Neural cell (in vitro differentiated cells): ENCODE measurements around the gene NCBP3.

ENCODE experiments used
- CTCF ChIP-seq: fragments of 450-650 bp; IDR thresholded peaks from 2 replicates; pipeline ENCODE4 v1.5.1; 2014; ENCODE audit warnings: antibody characterized with exemption, mild to moderate bottlenecking, moderate library complexity; ENCODE audit not compliant: poor library complexity, severe bottlenecking
- EP300 ChIP-seq: fragments of 450-650 bp; conservative IDR thresholded peaks from 2 replicates; pipeline ENCODE4 v1.6.1; 2014; ENCODE audit warnings: antibody characterized with exemption, mild to moderate bottlenecking, moderate library complexity; ENCODE audit not compliant: poor library complexity, severe bottlenecking
- EZH2 ChIP-seq: fragments of 200-600, 300-800 bp; shearing (Covaris generic), sonication (generic); IDR thresholded peaks from 2 replicates; pipeline ENCODE4 v1.6.1; 2014; ENCODE audit warnings: antibody characterized with exemption, low read length, borderline replicate concordance, mild to moderate bottlenecking; ENCODE audit not compliant: insufficient read depth, poor library complexity, severe bottlenecking
- MXI1 ChIP-seq: fragments of 450-650 bp; conservative IDR thresholded peaks from 2 replicates; pipeline ENCODE4 v1.6.1; 2014; ENCODE audit warnings: antibody characterized with exemption, mild to moderate bottlenecking; ENCODE audit not compliant: poor library complexity, severe bottlenecking
- POLR2AphosphoS5 ChIP-seq: IDR thresholded peaks from 2 replicates; pipeline ENCODE4 v1.6.1; 2012
- RAD21 ChIP-seq: fragments of 450-650 bp; conservative IDR thresholded peaks from 2 replicates; pipeline ENCODE4 v1.6.1; 2014; ENCODE audit warnings: antibody characterized with exemption, mild to moderate bottlenecking, moderate library complexity
- REST ChIP-seq: IDR thresholded peaks from 2 replicates; pipeline ENCODE4 v1.6.1; 2012; ENCODE audit warnings: borderline replicate concordance
- TAF1 ChIP-seq: IDR thresholded peaks from 2 replicates; pipeline ENCODE4 v1.6.1; 2012; ENCODE audit warnings: low read depth

GRCh38 chr17:3813171-3813570 is 32.9 kb downstream of the NCBP3 start:
- no peak for TF ChIP-seq POLR2AphosphoS5
- no peak for TF ChIP-seq CTCF
- TF ChIP-seq EZH2 = no peak
- no peak for TF ChIP-seq EP300
- TF ChIP-seq TAF1 = no peak
- no peak for TF ChIP-seq MXI1
- no peak for TF ChIP-seq REST
- TF ChIP-seq RAD21 = no peak
